SK-N-SH treated with all-trans-retinoic acid at 6 μM for 48 hours (cell line): ENCODE results near the gene ARHGAP8.

Experiments used
- CSRNP3 ChIP-seq: fragments of 250-450 bp; sonication (Bioruptor Pico); IDR thresholded peaks from 2 replicates; pipeline ENCODE4 v1.5.1; 2021; ENCODE audit warnings: mild to moderate bottlenecking, moderate library complexity
- ESRRG ChIP-seq: fragments of 250-450 bp; sonication (Bioruptor Pico); IDR thresholded peaks from 2 replicates; pipeline ENCODE4 v1.6.1; 2021; ENCODE audit warnings: mild to moderate bottlenecking
- GLIS3 ChIP-seq: fragments of 250-450 bp; sonication (Bioruptor Pico); IDR thresholded peaks from 2 replicates; pipeline ENCODE4 v1.5.0; 2020; ENCODE audit warnings: mild to moderate bottlenecking, moderate library complexity
- SNAI2 ChIP-seq: fragments of 250-450 bp; sonication (Bioruptor Pico); IDR thresholded peaks from 2 replicates; pipeline ENCODE4 v1.5.0; 2020; ENCODE audit warnings: mild to moderate bottlenecking, moderate library complexity
- TSHZ2 ChIP-seq: fragments of 250-450 bp; sonication (Bioruptor Pico); IDR thresholded peaks from 2 replicates; pipeline ENCODE4 v1.5.0; 2020; ENCODE audit warnings: mild to moderate bottlenecking, moderate library complexity
- ZC3H10 ChIP-seq: fragments of 250-450 bp; sonication (Bioruptor Pico); IDR thresholded peaks from 2 replicates; pipeline ENCODE4 v1.5.1; 2021; ENCODE audit warnings: mild to moderate bottlenecking, moderate library complexity

DNA sequence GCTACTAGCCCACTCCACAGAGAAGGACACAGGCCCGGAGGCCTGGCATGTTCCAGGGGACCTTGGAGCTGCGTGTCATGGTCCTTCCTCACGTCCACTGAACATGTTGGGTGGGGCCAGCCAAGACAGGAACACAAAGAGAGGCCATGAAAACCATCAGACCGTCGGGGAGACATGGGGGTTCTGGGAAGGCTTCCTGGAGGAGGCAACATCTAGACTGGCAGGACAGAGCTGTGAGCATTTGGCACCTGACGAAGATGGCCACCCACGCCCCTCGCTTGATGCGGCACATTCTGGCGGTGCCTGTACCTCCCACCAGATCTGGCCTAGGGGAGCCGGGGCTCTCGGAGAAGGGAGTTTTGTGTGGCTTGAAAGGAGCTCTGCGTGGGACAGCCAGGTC, 24.7 kb upstream of the ARHGAP8 start:
- TF ChIP-seq ESRRG (CRISPR knock-in tag): no peak
- TF ChIP-seq ZC3H10 (CRISPR knock-in tag): no peak
- no peak for TF ChIP-seq CSRNP3
- no peak for TF ChIP-seq TSHZ2 (CRISPR knock-in tag)
- no peak for TF ChIP-seq SNAI2
- no peak for TF ChIP-seq GLIS3
